ENCODE results near the gene ZGPAT. TPM values are rescaled to one million over a fixed set of nuclear protein-coding genes. Genes with fewer than 3 reads are reported as not detected.
"Not testable (repeated sequence)": the region's sequence is repeated elsewhere in the genome, so short reads cannot be mapped to it uniquely, and the experiment has no call there.

Gene ZGPAT
- total RNA-seq, 4 donors from 2014 or later, result 22.5 to 38.9 (median 28.6) TPM

GRCh38 chr20:63714858-63715257 lies 7.0 kb downstream of the ZGPAT start:
- intact Hi-C loops (cut with DNase I), result no loop called here
- Histone ChIP-seq H3K4me3 (no peak overlapping the region), H3K36me3 (peaks cover 28 to 94% (median 72%) of the 10 kb centered on the region in 4 donors), H3K27ac (replicated peaks in 1 of 4) (no peak overlapping the region), H3K9me3 (peaks cover 0 to 28% (median 14%) of the 10 kb centered on the region in 4 donors), H3K4me1 (peaks cover 2 to 10% (median 5%) of the 10 kb centered on the region in 4 donors), H3K27me3 (no peaks in the 10 kb centered on the region)
- no peak for DNase-seq (ENCODE audit: extremely low spot score)
- WGBS, result 99% methylated on average over 5 of the region's 5 CpGs
- TF ChIP-seq POLR2AphosphoS5 (IDR thresholded peaks at IDR 0.05), result no peak
- no peak for TF ChIP-seq EP300 (IDR thresholded peaks at IDR 0.05)
- TF ChIP-seq POLR2A (IDR thresholded peaks at IDR 0.05; ENCODE audit: low read depth), result no peak

- no peak for TF ChIP-seq POLR2AphosphoS5 (IDR thresholded peaks at IDR 0.05)
- TF ChIP-seq CTCF (IDR thresholded peaks at IDR 0.05), result no peak
- no peak for TF ChIP-seq EP300 (IDR thresholded peaks at IDR 0.05)
- no peak for TF ChIP-seq POLR2A (IDR thresholded peaks at IDR 0.05; ENCODE audit: low read depth)
- no peak overlapping the region for H3K27ac ChIP-seq (replicated peaks in 1 of 4)
- H3K9me3 ChIP-seq, result peaks cover 0 to 28% (median 14%) of the 10 kb centered on the region in 4 donors
- peaks cover 13 to 91% (median 65%) of the 10 kb centered on the region in 4 donors for H3K36me3 ChIP-seq
- H3K27me3 ChIP-seq, result no peaks in the 10 kb centered on the region
- WGBS, result 96% methylated on average over 2 of the region's 2 CpGs
- no peaks in the 10 kb centered on the region for H3K4me1 ChIP-seq
- no peak for DNase-seq (ENCODE audit: extremely low spot score)
- no peak overlapping the region for H3K4me3 ChIP-seq
- intact Hi-C loops (cut with DNase I), result no loop called here
These were observed 11.2 kb downstream of the ZGPAT start for GRCh38 chr20:63718996-63719395.

GRCh38 chr20:63722967-63723622 lies 15.3 kb downstream of the ZGPAT start:
- H3K27ac ChIP-seq (replicated peaks in 1 of 4); H3K27me3 ChIP-seq; intact Hi-C loops (cut with DNase I); H3K4me1 ChIP-seq; DNase-seq (ENCODE audit: extremely low spot score); H3K4me3 ChIP-seq: not testable (repeated sequence)
- Histone ChIP-seq H3K36me3 (peaks cover 7 to 63% (median 34%) of the 10 kb centered on the region in 4 donors), H3K9me3 (peaks cover 0 to 27% (median 19%) of the 10 kb centered on the region in 4 donors)
- WGBS, result 83% methylated on average over 2 of the region's 2 CpGs

GRCh38 chr20:63730189-63730733 lies 22.4 kb downstream of the ZGPAT start:
- 93% methylated on average over 18 of the region's 18 CpGs for whole genome bisulfite sequencing
- H3K27ac ChIP-seq (replicated peaks in 1 of 4); intact Hi-C loops (cut with DNase I); H3K9me3 ChIP-seq; DNase-seq (ENCODE audit: extremely low spot score); H3K4me1 ChIP-seq; H3K4me3 ChIP-seq; H3K27me3 ChIP-seq: not testable (repeated sequence)
- peaks cover 21 to 40% (median 34%) of the 10 kb centered on the region in 4 donors for H3K36me3 ChIP-seq

- TF ChIP-seq CTCF (IDR thresholded peaks at IDR 0.05) (no peak), POLR2A (IDR thresholded peaks at IDR 0.05; ENCODE audit: low read depth) (no peak), POLR2AphosphoS5 (IDR thresholded peaks at IDR 0.05) (no peak), EP300 (IDR thresholded peaks at IDR 0.05) (no peak)
- peaks cover 23 to 46% (median 44%) of the 10 kb centered on the region in 4 donors for H3K36me3 ChIP-seq
- DNase-seq (ENCODE audit: extremely low spot score), result no peak
- H3K27me3 ChIP-seq, result no peaks in the 10 kb centered on the region
- no peak overlapping the region for H3K27ac ChIP-seq (replicated peaks in 1 of 4)
- intact Hi-C loops (cut with DNase I), result no loop called here
- H3K4me1 ChIP-seq, result peaks cover 0 to 7% (median 3%) of the 10 kb centered on the region in 4 donors
- H3K9me3 ChIP-seq, result no peaks in the 10 kb centered on the region
- no peak overlapping the region for H3K4me3 ChIP-seq
- 76% methylated on average over 5 of the region's 5 CpGs for WGBS
These were observed 23.6 kb downstream of the ZGPAT start for GRCh38 chr20:63731410-63731809.

- no peak overlapping the region for H3K27ac ChIP-seq (replicated peaks in 1 of 4)
- peaks cover 3 to 15% (median 9%) of the 10 kb centered on the region in 4 donors for H3K4me1 ChIP-seq
- intact Hi-C loops (cut with DNase I), result no loop called here
- no peak overlapping the region for H3K4me3 ChIP-seq
- TF ChIP-seq CTCF (IDR thresholded peaks at IDR 0.05) (no peak), POLR2AphosphoS5 (IDR thresholded peaks at IDR 0.05) (no peak), EP300 (IDR thresholded peaks at IDR 0.05) (no peak), POLR2A (IDR thresholded peaks at IDR 0.05; ENCODE audit: low read depth) (no peak)
- 88% methylated on average over 37 of the region's 38 CpGs for WGBS
- no peak for DNase-seq (ENCODE audit: extremely low spot score)
- no peaks in the 10 kb centered on the region for H3K27me3 ChIP-seq
- H3K9me3 ChIP-seq, result no peaks in the 10 kb centered on the region
- H3K36me3 ChIP-seq, result peaks cover 23 to 50% (median 47%) of the 10 kb centered on the region in 4 donors
These were observed 24.6 kb downstream of the ZGPAT start for GRCh38 chr20:63732118-63733095.
